Measurements from ENCODE around the gene OCLN.
"Not testable (repeated sequence)": the region's sequence is repeated elsewhere in the genome, so short reads cannot be mapped to it uniquely, and the experiment has no call there.

Gene OCLN

DNA sequence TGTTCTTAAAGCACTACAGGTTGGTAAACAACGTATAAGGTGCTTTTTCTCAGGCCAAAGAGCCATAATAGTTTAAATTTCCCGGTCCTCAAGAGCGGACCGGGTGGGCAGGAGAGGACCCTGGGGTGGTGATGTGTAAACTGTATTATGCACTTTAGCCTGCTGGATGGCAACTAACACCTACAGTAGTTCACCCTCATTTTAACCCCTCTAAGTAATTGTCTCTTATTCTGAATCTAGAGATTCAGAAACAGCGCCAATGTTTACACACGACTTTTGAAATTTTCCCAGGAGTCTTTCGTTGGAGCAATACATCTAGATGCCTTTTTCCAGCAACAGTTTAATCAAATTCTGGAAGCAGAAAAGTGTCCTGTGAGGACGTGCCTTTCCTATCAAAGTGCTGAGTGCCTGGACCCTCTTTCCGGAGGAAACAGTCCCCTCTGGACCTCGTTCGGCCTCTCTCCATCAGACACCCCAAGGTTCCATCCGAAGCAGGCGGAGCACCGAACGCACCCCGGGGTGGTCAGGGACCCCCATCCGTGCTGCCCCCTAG lies 676 bp upstream of the OCLN start:
- DNase-seq = peak; percentile 73

DNA sequence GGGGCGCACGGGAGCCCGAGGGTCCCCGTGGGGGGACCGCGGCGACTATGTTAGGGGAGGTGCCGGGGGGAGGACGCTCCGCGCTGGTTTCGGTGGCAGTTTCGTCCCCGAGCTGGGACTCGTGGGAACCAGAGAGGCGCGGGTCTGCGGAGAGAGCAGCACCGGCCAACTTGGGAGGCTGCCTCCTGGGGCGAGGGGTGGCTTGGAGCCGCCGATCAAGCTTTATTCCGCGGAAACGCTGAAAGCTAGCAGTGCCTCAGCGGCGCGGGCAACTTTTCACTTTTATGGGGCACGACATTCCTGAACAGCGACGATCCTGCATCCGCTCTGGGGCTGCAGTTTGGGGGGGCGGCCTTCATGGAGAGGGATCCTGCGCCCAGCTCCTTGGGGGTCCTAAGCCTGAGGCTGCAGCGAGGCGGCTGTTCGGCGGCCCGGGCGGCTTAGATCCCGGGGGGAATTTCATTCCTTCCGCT lies 369 bp downstream of the OCLN start:
- DNase-seq = peak; percentile 83

DNA sequence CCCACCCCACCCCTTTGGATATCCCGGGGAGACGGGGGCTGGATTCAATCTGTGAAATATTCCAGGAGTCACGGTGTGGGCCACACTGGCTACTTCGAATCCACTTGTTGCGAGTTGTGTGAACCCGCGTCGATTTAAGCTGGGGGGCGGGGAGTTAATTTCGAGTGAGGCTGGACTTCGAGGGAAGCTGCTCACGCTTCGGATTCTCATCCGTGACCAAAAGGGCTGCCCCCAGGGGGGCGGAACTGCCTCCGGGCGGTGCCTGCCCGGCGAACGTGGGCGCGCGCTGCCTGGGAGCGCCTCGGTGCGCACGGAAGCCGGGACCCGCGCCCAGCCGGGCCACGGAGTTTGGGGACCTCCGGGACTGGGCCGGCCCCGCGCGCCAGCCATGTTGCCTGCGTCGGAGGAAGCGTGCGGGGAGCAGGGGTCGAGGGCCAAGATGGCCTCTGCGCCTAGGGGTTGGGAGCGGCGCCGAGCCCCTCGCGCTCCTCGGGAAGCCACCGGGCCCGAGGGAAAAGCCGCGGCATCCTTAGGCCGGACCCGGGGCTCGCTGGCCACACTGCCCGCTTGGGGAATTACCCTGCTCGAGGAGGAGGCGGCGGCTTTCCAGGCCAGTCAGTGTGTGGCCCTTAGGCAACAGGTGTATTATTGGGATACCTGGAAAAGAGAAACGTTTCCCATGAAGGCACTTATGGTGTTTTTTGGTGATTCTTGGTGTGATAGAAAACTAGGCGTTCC lies 975 bp downstream of the OCLN start:
- DNase-seq = peak; percentile 79

DNA sequence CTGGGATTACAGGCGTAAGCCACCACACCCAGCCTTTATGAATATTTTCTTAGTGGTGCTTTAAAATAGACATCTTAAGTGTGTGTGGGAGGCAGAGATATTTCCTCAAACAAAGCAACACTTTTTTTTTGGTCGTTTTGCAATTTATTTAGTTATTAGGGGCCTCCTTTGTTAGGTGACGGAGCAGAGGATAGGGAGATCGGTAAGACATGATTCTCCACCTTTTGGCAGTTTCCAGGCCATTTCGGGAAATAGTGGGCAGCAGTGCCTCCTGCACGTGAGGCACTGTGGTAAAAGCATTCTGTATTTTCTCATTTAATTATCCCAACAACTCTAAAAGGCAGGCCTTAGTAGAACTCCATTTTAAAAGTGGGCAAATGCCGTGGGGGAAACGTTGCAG lies 1.9 kb downstream of the OCLN start:
- DNase-seq = no peak

DNA sequence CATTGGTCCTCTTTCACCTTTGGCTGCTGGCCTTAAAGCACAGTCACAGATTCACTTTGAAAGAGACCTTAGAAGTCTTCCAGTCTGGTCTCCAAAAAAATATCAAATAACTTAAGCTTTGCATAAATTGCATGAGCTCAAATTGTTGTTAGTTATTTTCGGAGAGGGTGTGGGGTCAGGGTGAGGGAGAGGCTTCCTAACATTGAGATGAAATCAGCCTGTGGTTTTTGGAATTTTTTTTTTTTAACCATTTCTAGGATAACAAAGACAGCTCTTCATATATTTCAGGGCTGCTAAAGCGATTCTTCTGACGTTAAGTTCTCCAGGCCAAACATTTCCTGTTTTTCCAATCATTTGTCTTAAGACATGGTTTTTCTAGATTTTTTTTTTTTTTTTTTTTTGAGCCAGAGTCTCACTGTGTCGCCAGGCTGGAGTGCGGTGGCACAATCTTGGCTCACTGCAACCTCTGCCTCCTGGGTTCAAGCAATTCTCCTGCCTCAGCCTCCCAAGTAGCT lies 4.5 kb downstream of the OCLN start:
- DNase-seq = no peak

DNA sequence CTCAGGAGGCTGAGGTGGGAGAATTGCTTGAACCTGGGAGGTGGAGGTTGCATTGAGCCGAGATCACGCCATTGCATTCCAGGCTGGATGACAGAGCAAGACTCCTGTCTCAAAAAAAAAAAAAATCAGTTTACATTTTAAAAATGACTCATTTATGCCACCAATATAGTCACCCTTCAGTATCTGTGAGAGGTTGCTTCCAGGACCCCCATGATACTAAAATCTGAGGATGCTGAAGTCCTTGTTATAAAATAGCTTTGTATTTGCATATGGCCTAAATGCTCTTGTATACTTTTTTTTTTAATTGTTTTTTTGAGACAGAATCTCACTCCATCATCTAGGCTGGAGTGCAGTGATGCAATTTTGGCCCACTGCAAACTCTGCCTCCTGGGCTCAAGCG lies 5.8 kb downstream of the OCLN start:
- no peak for DNase-seq

DNA sequence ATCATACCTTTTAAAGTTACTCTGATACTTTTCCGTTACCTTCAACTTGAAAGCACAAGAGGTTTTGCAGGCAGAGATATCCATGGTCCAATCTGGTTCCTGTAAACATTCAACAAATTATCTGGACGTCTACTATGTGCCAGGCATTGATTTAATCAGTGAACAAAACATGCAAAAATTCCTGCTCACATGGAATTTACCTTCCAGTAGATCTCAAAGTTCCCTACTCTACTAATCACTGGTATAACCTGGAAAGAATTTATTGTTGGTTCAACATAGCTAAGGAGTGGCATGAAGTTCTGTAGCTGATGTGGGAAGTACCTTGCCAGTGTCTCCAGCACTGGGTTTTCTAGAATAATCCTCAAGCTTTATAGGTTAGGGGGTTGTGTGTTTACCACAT lies 9.8 kb downstream of the OCLN start:
- no peak for DNase-seq

DNA sequence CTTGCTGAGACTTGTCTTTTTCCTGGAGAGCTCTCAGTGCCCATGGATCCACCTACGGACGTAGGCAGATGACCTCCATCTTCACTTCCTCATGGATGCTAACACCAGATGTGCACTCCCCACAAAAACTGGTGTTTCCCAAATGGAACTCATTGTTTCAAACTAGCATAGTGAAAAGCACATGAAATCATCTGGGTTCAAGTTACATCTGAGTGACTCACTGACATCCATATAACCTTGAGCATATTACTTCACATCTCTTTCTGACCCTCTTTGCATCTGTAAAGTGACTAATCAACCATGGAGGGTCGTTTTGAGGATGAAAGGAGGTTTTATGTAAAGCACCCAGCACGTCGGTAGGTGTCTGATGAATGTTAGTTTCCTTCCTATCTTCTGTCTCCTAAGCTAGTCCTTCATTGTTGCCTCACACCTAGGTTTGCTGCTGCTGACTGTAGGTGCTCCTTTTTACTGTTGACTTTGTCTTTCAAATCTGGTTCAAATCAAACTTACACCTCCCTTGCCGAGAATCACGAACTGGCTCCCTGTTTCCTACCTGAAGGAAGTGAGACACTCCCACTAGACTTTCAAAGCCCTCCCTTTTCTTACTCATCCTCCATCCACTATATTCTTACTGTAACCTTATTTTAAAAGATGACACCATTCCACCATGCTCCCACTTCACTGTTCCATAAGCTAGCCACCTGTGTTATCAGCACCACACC lies 10.3 kb downstream of the OCLN start:
- DNase-seq = peak; percentile 52

DNA sequence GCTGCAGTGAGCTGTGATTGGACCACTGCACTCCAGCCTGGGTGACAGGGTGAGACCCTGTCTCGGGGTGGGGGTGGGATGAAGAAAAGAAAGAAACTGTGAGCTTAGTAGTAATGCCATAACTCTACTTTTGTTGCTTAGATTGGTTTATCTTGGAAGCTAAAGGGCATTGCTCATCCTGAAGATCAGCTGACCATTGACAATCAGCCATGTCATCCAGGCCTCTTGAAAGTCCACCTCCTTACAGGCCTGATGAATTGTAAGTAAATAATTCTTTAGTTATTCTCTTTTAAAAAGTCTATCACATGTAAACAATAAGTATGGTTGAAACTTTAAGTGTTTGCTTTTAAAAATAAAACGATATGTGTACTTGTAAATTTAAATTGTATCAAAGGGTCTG lies 11.4 kb downstream of the OCLN start:
- no peak for DNase-seq

DNA sequence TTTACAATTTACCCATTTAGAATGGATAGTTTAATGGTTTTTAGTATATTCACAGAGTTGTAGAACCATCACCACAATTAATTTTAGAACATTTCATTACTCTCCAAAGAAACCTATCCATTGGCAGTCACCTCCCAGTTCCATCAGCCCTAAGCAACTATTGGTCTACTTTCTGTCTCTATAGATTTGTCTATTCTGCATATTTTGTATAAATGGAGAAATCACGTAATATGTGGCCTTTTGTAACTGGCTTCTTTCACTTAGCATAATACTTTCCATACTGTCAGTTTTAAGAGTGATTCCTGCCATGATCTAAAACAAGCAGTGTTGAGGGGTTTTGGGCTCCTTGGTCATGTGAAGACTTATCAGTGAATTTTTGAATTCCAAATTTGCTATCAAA lies 12.7 kb downstream of the OCLN start:
- no peak for DNase-seq

DNA sequence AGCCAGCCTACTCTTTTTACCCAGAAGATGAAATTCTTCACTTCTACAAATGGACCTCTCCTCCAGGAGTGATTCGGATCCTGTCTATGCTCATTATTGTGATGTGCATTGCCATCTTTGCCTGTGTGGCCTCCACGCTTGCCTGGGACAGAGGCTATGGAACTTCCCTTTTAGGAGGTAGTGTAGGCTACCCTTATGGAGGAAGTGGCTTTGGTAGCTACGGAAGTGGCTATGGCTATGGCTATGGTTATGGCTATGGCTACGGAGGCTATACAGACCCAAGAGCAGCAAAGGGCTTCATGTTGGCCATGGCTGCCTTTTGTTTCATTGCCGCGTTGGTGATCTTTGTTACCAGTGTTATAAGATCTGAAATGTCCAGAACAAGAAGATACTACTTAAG lies 16.6 kb downstream of the OCLN start:
- DNase-seq = no peak

DNA sequence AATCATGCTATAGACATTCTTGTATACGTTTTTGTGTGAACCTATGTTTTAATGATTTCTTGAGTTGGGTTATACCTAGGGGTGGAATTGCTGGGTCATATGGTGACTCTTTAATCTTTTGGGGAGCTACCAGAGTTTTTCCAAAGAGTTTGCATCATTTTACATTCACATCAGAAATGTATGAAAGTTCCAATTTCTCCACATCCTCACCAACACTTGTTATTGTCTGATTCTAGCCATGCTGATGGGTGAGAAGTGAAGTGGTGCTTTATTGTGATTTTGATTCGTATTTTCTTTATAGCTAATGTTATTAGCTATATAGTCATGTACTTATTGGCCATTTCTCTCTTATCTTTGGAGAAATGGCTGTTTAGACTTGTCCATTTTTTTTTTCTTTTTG lies 18.1 kb downstream of the OCLN start:
- no peak for DNase-seq

DNA sequence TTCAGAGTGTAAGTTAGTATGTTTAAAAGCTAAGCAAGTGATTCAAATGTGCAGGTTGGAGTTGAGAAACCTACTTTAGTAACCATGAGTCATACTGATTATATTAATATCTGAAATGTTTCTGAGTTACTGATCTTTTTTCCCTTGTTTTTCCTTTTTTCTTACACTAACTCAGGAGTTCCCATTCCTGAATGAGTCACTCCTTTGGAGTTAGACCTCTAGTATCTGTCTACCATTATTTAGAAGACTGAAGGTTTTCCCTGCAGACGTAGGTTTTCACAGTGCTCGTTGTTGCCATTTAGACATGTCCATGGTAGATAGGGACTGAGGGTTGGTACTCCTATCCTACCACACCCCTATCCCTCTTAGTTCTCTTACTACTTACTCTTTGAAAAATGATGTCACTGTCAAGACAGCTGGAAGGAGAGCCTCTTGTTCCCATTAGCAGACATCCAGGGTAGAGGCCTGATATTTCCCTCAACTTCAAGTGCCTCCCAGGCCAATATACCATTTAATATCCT lies 20.2 kb downstream of the OCLN start:
- no peak for DNase-seq

DNA sequence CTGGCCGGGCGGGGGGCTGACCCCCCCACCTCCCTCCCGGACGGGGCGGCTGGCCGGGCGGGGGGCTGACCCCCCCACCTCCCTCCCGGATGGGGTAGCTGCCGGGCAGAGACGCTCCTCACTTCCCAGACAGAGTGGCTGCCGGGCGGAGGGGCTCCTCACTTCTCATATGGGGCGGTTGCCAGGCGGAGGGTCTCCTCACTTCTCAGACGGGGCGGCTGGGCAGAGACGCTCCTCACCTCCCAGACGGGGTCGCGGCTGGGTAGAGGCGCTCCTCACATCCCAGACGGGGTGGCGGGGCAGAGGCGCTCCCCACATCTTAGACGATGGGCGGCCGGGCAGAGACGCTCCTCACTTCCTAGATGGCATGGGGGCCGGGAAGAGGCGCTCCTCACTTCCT lies 23.0 kb downstream of the OCLN start:
- DNase-seq = not testable (repeated sequence)

DNA sequence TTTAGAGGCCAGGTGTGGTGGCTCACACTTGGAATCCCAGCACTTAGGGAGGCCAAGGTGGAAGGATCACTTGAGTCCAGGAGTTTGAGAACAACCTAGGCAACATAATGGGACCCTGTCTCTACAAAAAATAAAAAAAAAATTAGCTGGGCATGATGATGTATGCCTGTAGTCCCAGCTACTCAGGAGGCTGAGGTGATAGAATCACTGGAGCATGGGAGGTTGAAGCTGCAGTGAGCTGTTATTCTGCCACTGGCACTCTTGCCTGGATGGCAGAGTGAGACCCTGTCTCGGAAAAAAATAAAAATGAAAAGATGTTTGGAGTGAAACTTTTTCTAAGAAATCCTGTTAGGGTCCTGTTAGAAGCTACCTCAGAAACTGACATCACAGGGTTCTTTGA lies 24.2 kb downstream of the OCLN start:
- DNase-seq = no peak

DNA sequence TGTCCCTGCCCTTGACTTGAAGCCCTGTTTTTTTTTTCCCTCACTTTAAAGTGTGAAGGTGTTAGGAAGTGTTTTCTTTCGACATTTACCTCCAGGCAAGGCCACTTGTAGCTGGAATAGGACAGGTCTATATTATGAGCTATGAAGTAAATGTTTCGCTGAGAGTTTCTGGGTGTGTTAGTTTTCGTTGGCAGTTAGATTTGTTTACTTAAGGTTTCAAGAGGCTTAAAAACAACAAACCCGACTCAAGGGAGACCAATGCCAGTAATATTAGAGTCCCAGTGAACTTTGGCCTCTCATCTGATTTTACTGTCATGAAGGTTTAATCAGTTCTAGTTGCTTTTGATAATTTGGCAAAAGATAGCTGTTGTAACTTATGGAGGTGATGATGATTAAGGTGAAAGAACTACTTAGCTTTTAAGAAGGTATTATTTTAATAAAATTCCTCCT lies 25.2 kb downstream of the OCLN start:
- DNase-seq = peak; percentile 75

DNA sequence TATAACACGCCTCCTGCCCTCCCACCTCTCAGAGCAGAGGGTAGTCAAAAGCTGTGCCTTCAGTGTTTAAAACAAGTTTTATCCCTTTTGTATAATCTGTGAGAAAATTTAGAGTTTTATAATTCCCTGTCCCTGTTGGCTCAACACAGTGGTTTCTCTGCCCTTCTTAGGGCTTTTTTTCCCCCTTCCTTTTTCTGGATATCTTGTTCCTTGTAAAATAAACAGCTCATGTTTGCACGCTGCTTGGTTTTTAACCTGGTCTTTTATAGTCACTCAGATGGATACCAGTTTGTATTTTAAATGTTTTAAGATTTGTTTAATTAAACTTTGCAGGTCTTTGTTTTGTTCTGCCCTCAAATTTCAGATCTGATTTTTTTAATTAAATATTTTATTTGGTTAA lies 26.7 kb downstream of the OCLN start:
- no peak for DNase-seq

DNA sequence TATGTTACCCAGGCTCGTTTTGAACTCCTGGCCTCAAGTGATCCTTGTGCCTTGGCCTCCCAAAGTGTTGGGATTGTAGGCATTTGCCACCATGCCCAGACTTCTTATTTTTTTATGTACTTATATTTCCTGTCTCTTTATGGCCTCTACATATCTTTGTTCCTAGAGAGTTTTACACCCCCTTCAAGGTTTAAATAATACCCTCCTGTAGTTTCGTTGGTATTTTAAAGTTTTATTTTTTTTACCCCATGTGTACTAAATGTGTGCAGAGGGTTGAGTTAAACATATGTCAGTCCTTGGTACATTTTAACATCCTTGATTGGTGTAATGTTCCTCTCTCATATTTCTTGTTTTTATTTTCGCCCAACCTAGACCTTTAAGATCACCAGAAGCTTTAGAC lies 29.4 kb downstream of the OCLN start:
- DNase-seq = no peak

DNA sequence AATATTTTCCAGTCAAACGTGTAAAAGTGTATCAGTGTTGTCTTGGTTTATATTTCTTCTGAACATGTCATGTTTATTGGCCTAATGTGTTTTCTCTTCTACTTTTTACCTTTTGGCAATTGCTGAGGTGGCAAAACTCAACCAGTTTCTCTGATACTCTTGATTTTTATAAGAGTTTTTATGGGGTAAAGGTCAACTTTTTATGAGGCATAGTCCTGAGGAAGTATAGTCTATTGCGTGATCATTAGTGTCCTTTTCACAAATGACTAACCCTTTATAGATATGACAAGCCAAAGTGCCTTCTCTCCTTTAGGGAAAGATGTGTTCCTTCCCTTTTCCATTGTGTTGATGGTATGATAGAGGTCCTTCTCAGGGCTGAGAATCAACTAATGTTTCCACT lies 32.9 kb downstream of the OCLN start:
- DNase-seq = no peak

DNA sequence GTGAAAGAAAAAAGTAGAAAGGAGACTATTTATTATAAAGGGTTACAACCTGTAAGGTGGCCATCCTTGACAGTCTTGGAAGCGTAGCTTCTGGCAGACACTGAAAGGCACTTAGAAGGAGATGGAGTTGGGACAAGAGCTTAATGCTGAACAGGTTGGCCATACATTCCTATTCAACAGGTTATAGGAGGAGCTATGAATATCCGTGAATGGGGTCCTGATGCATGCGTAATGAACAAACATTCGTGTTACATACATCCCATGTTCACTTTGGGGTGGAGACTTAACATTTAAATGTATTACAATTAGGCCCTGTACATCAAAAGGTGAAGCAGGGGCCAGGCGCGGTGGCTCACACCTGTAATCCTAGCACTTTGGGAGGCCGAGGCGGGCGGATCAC lies 34.1 kb downstream of the OCLN start:
- no peak for DNase-seq

DNA sequence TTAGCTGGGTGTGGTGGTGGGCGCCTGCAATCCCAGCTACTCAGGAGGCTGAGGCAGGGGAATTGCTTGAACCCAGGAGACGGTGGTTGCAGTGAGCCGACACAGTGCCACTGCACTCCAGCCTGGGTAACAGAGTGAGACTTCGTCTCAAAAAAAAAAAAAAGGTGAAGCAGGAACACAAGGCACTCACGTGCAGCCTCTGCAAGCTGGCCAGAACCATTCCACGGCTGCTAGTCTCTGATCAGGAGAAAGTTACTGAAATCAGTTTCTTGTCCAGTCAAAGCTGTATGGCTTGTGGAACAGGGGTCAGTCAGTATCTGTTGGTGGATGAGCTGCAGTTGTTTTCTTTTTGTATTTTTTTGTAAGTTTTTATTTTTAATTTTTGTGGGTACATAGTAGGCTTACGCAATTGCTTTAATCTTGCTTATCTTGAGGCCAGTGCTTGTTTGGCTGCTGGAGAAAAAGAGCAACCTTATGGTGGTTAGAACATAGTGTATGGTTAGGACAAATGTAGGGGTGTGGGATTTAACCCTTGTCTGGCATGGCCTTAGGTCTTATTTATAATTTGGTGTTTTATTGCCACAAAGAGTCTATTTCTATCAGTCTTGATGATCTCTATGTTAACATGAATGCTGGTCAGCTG lies 34.7 kb downstream of the OCLN start:
- DNase-seq = no peak

DNA sequence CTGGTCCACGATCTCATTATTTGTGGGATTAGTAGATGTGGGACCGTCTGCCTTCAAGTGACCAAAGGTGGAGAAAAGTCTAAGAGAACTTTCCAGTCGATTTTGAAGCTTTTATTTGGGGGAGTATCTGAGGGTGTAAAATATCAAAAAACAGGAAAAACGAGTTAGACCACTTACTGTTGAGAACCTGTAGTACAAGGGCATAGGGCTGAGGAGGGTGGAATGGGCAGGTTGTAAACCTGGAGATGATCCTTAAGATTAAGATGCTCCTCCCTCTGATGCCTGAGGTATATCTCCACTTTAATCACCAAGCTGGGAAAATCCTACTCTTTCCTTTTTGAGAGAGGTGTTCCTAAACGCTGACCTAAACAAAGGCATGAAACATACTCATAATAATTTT lies 35.4 kb downstream of the OCLN start:
- no peak for DNase-seq

DNA sequence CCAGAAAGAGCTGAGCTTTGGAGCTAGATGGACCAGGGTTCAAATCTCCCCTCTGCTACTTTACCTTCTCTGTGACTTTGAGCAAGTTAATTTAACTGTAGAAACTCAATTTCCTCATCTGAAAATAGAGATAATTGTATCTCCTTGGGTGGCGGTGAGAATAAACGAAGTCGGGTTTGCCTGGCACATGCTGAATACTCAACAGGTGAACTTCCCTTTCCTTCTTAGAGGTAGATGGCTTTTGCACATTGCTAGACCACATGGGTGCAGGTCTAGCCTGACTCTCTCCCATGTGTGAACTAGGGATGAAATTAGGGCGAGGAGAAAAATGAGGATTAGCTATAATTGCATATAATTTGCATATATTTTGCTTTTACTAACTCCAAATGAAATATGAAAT lies 36.0 kb downstream of the OCLN start:
- DNase-seq = no peak

Data from NCI-H69 (cell line).